CD4-positive, alpha-beta T cell (primary cell): Measurements from ENCODE around the gene MED12L. TPM values are rescaled to one million over a fixed set of nuclear protein-coding genes. Genes with fewer than 3 reads are reported as not detected.

Experiments
- ATAC-seq: fragments of 200-7000 bp; cut with Tn5 transposase; one replicate; pipeline ENCODE4 v1.10.0; 2022; ENCODE audit warnings: mild to moderate bottlenecking; ENCODE audit not compliant: poor library complexity
- CTCF ChIA-PET: fragments of 350-600 bp; sonication (Branson Sonifier 250); formaldehyde crosslinking; loops from one replicate; lab custom pipeline; 2021; ENCODE audit warnings: antibody characterized with exemption, inconsistent platforms; lab: Charles Lee
- POLR2A ChIA-PET: fragments of 350-600 bp; sonication (Branson Sonifier 250); formaldehyde crosslinking; loops from one replicate; lab custom pipeline; 2021; ENCODE audit warnings: antibody characterized with exemption, inconsistent platforms; lab: Charles Lee
- DNase-seq, 14 experiments: peaks; one replicate each; pipeline ENCODE4 v3.0.0-alpha.2; 2013 to 2020; ENCODE audit warnings: mixed read lengths in 2 of 14
- H3K27ac ChIP-seq, 2 donors: one replicate each; pipeline versions ENCODE4 v1.5.1 to v1.7.0; 2013; ENCODE audit warnings: low read length in 2 of 2, low read depth in 1 of 2, mild to moderate bottlenecking in 1 of 2
- H3K27me3 ChIP-seq, 2 experiments: 1 replicate in 1 of 2; 2 replicates in 1 of 2; pipeline versions ENCODE4 v1.6.1 to v1.7.0; 2013; ENCODE audit warnings: low read length in 2 of 2, control low read depth in 1 of 2, mild to moderate bottlenecking in 1 of 2, moderate library complexity in 1 of 2; ENCODE audit not compliant: insufficient read depth in 2 of 2, control insufficient read depth in 1 of 2
- H3K36me3 ChIP-seq: one replicate; pipeline ENCODE4 v1.6.1; 2013; ENCODE audit warnings: low read length, control low read depth; ENCODE audit not compliant: insufficient read depth
- H3K4me1 ChIP-seq: one replicate; pipeline ENCODE4 v1.6.1; 2013; ENCODE audit warnings: low read length, control low read depth; ENCODE audit not compliant: insufficient read depth
- H3K4me3 ChIP-seq: one replicate; pipeline ENCODE4 v1.5.1; 2013; ENCODE audit warnings: mild to moderate bottlenecking, low read length, moderate library complexity
- H3K9me3 ChIP-seq, 2 experiments: 1 replicate in 1 of 2; 2 replicates in 1 of 2; pipeline versions ENCODE4 v1.6.1 to v1.7.0; 2013; ENCODE audit warnings: low read length in 2 of 2, mild to moderate bottlenecking in 2 of 2, control low read depth in 1 of 2, moderate library complexity in 1 of 2; ENCODE audit not compliant: control insufficient read depth in 1 of 2, insufficient read depth in 1 of 2
- H3K27ac Mint-ChIP-seq: one replicate; pipeline ENCODE4 v1.8.0; 2020; ENCODE audit warnings: mixed read lengths
- H3K27me3 Mint-ChIP-seq: one replicate; pipeline ENCODE4 v1.8.0; 2021; ENCODE audit warnings: mixed read lengths
- H3K36me3 Mint-ChIP-seq: one replicate; pipeline ENCODE4 v1.8.0; 2021; ENCODE audit warnings: low read depth, mixed read lengths
- H3K4me1 Mint-ChIP-seq: one replicate; pipeline ENCODE4 v1.8.0; 2021; ENCODE audit warnings: low read depth, mixed read lengths
- H3K4me3 Mint-ChIP-seq: one replicate; pipeline ENCODE4 v1.8.0; 2020; ENCODE audit warnings: mild to moderate bottlenecking, mixed read lengths
- H3K9me3 Mint-ChIP-seq: one replicate; pipeline ENCODE4 v1.8.0; 2020; ENCODE audit warnings: mixed read lengths
- CTCF ChIP-seq: fragments of 200-600 bp; IDR thresholded peaks from one replicate; pipeline ENCODE4 v1.8.0; 2022; ENCODE audit warnings: antibody characterized with exemption, mild to moderate bottlenecking
- intact Hi-C, 2 experiments: fragments of 100-400 bp; cut with DNase I in 1 of 2; cut with micrococcal nuclease in 1 of 2; formaldehyde crosslinking; loops; one replicate each; pipeline versions ENCODE4 v1.15.1 to v1.9.0; 2023 to 2025; cut with DNase I, micrococcal nuclease
- total RNA-seq, 174 experiments: library from RNA in 2 of 174; stranded (reverse) in 2 of 174; gene quantifications; one replicate each; pipeline ENCODE4 v1.2.3 and lab custom pipeline; 2021 to 2026

Gene MED12L
- total RNA-seq, 2 experiments from 2014 or later = 0.39 to 0.49 TPM

- H3K36me3 ChIP-seq = no peaks in the 10 kb centered on the region
- no peak overlapping the region for H3K4me3 Mint-ChIP-seq
- no peaks in the 10 kb centered on the region for H3K36me3 Mint-ChIP-seq
- DNase-seq (no peak), ATAC-seq (no peak)
- H3K9me3 Mint-ChIP-seq = no peaks in the 10 kb centered on the region
- CTCF ChIA-PET = no interaction called here
- no peaks in the 10 kb centered on the region for H3K4me1 Mint-ChIP-seq
- intact Hi-C loops = no loop called here
- no peaks in the 10 kb centered on the region for H3K9me3 ChIP-seq
- no peaks in the 10 kb centered on the region for H3K27me3 Mint-ChIP-seq
- no peak overlapping the region for H3K4me3 ChIP-seq
- no peaks in the 10 kb centered on the region for H3K4me1 ChIP-seq
- H3K27ac Mint-ChIP-seq = no peak overlapping the region
- POLR2A ChIA-PET = interaction anchor here (0.6 kb wide), 1 partner anchor 717 kb away, joined by 3 read pairs; no protein-coding TSS in a partner anchor
- no peak overlapping the region for H3K27ac ChIP-seq
- no peak for TF ChIP-seq CTCF
- H3K27me3 ChIP-seq = peaks cover 0 to 3% of the 10 kb centered on the region in 2 experiments
Observed at GRCh38 chr3:151320131-151320530, 234.7 kb downstream of the MED12L start.

DNA sequence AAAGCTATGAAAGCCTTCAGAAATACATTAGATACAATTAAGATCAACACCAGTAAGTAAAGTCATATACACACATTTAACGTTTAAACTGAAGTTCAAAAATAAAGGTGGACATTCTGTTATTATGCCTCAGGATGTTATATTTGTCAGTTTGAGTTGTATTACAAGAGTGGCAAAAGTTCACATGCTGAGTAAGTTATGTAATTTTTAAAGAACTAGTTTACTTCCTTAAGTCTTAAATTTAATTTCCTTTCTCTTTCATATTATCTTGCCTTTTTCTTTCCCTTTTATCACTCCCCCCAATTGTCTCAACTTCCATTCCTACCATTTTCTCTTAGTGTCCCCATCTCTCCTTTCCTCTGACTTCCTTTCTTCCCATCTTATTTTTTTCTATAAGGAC, 236.1 kb downstream of the MED12L start:
- ATAC-seq = no peak
- Histone ChIP-seq H3K4me3 (no peak overlapping the region), H3K9me3 (no peaks in the 10 kb centered on the region), H3K27me3 (no peaks in the 10 kb centered on the region), H3K36me3 (no peaks in the 10 kb centered on the region), H3K27ac (no peak overlapping the region), H3K4me1 (no peaks in the 10 kb centered on the region)
- CTCF ChIA-PET = no interaction called here
- no peaks in the 10 kb centered on the region for H3K36me3 Mint-ChIP-seq
- H3K4me3 Mint-ChIP-seq = no peak overlapping the region
- H3K4me1 Mint-ChIP-seq = no peaks in the 10 kb centered on the region
- DNase-seq = no peak
- intact Hi-C loops = no loop called here
- no peak overlapping the region for H3K27ac Mint-ChIP-seq
- peaks cover 8% of the 10 kb centered on the region for H3K27me3 Mint-ChIP-seq
- no peak for TF ChIP-seq CTCF
- H3K9me3 Mint-ChIP-seq = no peaks in the 10 kb centered on the region
- POLR2A ChIA-PET = no interaction called here

- CTCF ChIA-PET = interaction anchor here (1.2 kb wide), 1 partner anchor 10 kb away, joined by 3 read pairs; no protein-coding TSS in a partner anchor
- POLR2A ChIA-PET = no interaction called here
- intact Hi-C loops = no loop called here
- H3K36me3 Mint-ChIP-seq = no peaks in the 10 kb centered on the region
- H3K9me3 Mint-ChIP-seq = no peaks in the 10 kb centered on the region
- no peaks in the 10 kb centered on the region for H3K4me1 Mint-ChIP-seq
- no peak overlapping the region for H3K27ac ChIP-seq
- H3K36me3 ChIP-seq = no peaks in the 10 kb centered on the region
- peaks cover 8% of the 10 kb centered on the region for H3K27me3 Mint-ChIP-seq
- H3K4me1 ChIP-seq = no peaks in the 10 kb centered on the region
- no peaks in the 10 kb centered on the region for H3K27me3 ChIP-seq
- no peak for TF ChIP-seq CTCF
- no peak for ATAC-seq
- no peak for DNase-seq
- no peaks in the 10 kb centered on the region for H3K9me3 ChIP-seq
- H3K4me3 ChIP-seq = no peak overlapping the region
- H3K27ac Mint-ChIP-seq = no peak overlapping the region
- H3K4me3 Mint-ChIP-seq = no peak overlapping the region
Observed at GRCh38 chr3:151322511-151322910, 237.0 kb downstream of the MED12L start.
